Activated CD4-positive, alpha-beta T cell treated with anti-CD3 and anti-CD28 coated beads for 1 hour (primary cell): ENCODE data around the gene KCTD1.

Experiments
- DNase-seq: peaks from one replicate; pipeline ENCODE4 v3.0.0-alpha.2; 2020

The KCTD1 gene

DNA sequence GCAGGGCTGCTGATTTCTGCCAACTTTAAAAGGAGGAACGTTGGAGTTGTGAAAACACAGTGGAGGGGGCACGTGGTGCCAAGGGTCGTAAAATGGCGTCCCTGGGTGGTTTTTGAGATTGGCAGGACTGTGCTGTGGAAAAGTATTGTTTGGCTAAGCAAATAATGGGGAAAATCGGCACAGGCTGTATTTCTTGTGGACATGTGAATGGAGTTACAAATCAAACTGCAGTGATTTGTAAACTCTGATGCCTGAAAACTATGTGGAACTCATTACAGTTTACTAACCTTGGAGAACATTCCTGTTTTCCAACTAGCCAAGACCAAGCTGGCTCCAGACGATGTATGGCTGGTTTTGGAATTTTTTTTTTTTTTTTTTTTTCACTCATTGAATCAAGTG is 68.7 kb downstream of the KCTD1 start:
- DNase-seq = no peak

DNA sequence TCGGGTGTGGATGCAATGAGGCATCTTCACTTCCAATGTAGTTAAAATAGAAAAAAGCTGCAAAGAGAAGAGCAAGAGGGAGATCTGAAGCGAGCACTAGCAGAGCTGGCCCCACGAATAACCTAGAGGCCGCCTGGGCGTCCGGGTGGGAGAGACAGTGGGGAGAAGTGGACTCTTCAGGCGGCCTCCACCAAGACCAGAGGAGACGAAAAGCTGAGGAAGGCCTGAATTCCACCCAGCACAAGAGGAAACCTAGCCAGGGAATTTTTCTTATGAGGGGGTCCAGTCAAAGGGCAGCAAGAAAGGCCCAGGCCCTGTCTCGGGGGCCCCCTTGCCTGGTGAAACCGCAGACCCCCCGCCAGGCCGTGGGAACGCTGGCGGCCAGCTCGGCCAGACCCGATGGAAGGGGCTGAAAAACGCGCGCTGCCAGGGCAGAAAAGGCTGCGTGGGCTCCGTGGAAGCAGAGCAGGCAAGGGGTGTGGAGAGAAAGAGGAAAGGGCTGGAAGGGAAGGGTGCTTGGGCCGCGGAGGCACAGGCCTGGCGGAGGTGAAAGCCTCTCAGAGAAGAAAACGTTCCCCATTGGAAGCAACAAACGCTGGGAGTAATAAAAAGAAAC is 69.2 kb downstream of the KCTD1 start:
- no peak for DNase-seq

- DNase-seq = no peak
Measured at GRCh38 chr18:26477828-26478466, 70.4 kb downstream of the KCTD1 start.

GRCh38 chr18:26476697-26477096 is 71.7 kb downstream of the KCTD1 start:
- DNase-seq = no peak

DNA sequence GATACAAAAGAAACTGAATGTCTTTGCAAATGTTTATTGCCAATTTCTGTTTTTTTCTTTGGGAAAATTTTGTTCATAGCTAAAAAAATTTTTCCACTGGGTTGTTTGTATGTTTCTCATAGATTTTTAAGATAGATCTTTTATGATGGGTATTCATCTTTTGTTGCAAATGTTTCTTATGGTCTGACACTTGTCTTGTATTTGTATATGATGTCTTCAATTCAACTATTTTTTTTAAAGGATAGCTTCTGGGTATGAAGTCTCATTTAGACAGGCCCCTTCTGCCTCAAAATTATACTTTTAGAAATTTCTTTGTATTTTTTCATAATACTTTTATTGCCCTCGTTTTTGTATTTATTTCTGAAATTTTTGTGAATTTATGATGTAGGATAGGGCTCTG is 73.8 kb downstream of the KCTD1 start:
- no peak for DNase-seq

GRCh38 chr18:26473672-26474071 is 74.7 kb downstream of the KCTD1 start:
- no peak for DNase-seq

GRCh38 chr18:26471826-26472225 is 76.5 kb downstream of the KCTD1 start:
- DNase-seq = no peak

- no peak for DNase-seq
Measured at GRCh38 chr18:26471027-26471426, 77.3 kb downstream of the KCTD1 start.

DNA sequence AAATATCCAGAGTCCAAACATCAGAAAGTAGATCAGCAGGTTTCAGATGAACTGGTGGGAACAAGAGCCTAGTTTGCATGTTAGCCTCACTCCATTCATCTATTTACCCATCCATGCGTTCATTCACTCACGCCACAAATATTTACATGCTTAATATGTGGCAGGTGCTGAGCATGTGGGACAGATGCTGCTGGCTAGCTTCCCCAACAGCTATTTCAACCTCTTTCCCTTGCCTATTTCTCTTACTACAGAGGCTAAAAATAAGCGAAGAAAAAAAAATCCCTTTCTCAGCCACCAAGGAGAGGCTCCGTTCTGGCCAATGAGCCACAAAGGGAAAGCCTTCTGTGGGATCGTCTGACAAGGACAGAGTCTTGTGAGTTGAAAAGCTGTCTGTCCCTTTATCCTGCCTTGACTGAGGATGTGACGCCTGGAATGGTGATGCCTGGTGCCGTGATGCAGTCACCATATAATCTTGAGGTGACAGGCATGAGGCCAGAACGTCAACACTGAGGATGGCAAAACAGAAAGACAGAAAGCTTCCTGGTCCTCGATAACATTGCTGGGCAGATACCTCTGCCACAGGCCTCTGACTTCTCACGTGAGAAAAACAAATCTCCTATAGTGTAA is 78.2 kb downstream of the KCTD1 start:
- DNase-seq = no peak

DNA sequence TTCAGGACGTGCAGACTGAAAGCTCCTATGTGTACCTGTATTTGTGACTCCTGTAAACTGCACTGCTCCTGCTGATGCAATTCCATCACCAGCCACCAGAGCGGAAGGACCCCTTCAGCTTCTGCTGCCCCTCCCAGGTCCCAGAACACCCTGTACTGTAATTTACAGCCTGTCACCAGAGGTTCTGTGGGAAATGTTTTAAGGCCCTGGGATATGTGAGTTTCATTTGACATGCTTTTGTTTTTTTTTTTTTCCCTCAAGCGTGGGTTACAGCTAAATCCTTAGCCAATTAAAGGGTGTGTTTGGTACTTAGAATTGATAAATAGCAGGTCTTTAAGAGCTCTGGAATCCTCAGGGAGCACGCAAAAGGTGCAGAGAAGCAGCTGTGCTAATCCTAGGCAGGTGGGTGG is 79.4 kb downstream of the KCTD1 start:
- DNase-seq = no peak

GRCh38 chr18:26466026-26466425 is 82.3 kb downstream of the KCTD1 start:
- no peak for DNase-seq

- no peak for DNase-seq
Measured at GRCh38 chr18:26465431-26465830, 82.9 kb downstream of the KCTD1 start.

GRCh38 chr18:26464128-26465011 is 84.0 kb downstream of the KCTD1 start:
- no peak for DNase-seq

- DNase-seq = no peak
Measured at GRCh38 chr18:26462355-26462754, 86.0 kb downstream of the KCTD1 start.

- no peak for DNase-seq
Measured at GRCh38 chr18:26461405-26461804, 86.9 kb downstream of the KCTD1 start.

GRCh38 chr18:26460449-26461091 is 87.8 kb downstream of the KCTD1 start:
- no peak for DNase-seq

DNA sequence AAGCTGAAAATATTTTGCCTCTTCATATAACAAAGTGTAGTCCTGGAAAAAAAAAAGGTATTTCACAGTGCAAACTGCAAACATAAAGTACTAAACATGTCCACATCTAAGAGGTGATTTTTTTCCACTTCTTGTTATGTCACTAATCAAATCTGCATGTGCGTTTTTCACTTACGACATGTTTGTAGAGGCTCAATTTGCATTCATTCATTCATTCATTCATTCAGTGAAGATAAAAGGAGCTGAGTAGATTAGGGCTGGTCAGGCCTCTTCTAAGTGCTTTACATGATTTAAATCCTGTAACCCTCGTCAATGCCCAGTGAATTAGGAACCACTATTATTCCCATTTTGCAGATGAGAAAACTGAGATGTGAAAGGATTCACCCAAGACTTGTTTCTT is 88.5 kb downstream of the KCTD1 start:
- no peak for DNase-seq

DNA sequence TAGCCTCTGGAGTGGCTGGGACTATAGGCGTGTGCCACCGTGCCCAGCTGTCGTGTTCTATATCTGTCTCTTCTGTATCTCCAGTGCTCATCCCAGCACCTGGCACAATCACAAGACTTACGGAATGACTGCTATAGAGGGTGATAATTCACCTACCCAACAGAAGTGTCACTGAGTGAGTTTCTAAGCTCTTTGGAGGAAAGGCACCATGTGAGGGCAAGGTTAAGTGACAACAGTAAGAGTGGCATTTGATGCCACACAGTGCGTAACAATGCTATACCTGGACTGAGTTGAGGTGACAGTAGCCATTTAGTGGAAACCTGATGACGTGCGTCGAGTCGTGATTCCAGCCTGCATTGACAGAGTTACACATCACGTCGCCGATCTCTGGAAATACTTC is 89.0 kb downstream of the KCTD1 start:
- no peak for DNase-seq

GRCh38 chr18:26458526-26459232 is 89.7 kb downstream of the KCTD1 start:
- DNase-seq = no peak

DNA sequence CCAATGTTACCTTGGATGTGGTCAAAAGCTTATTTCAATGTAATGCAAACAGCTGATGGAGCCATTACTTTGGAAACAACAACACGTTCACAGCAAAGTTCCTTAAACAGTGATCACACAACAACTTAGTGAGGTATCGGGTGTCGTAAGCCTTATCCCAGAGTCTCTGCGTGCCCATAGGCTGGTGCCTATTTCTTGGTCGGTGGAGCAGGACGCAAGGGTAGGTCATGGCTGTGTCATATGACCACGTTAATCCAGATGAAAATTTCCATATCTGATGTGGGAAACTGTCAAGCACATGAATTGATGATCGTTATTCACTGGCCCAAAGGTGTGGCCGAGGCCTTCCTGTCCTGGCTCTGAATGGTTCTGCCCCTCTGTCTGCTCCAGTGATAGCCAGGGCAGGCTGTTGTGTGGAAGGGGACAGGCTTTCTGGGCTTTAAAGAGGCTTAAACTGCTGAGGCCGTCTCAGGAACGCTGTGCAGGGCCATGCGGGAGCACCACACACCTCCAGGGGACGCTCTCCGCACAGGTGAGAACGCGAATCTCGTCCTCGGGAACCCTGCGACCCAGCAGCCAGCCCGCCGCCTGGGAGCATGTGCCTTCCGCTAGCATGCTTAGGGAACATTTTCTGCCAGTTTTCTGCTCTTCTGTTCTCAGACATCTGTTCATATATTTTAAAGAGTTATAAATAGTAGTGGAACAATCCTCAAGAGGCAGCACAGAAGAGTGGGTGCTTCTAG is 90.6 kb downstream of the KCTD1 start:
- no peak for DNase-seq

DNA sequence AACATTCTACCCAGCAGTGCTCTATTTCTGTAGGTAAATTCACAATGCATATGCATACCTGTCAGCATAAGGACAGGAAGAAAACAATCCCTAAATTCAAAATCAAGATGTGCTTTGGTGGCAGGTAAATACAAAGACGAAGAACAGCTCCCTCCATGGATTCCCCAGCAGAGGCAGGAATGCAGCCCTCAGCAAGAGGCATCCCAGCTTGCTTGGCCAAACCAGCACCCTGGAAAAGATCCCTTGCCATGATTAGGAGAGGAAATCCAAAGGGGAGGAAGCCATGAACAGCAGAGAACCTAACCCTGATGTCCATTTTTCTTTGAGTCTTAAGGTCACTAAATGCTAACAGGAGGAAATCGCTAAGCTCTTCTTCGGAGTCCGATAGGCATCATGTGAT is 91.2 kb downstream of the KCTD1 start:
- DNase-seq = no peak

DNA sequence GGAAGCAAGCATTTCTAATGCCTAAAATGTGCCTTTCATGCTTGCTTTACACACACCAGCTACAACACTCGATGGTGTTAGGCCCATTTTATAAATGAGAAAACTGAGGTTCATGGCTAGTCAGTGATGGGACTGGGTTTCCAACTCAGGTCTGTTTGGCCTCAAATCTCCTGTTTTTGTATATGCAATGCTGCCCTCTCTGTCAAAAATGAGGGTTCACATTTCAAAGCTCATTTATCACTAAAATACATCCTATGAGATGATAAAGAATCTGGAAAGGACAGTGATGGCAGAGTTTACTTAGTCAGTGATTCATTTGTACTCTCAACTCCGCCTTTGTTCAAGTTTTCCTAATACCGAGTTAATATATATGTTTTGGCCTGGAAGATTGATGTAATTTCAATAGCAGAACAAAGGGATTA is 92.3 kb downstream of the KCTD1 start:
- DNase-seq = no peak
